HG03575 (cell line): ENCODE results near the gene RPL36.
"Not testable (repeated sequence)": the region's sequence is repeated elsewhere in the genome, so short reads cannot be mapped to it uniquely, and the experiment has no call there.

Source experiments
- ATAC-seq: cut with Tn5 transposase; IDR thresholded peaks from one replicate; pipeline ENCODE4 v1.9.1; 2021; ENCODE audit not compliant: unreplicated experiment, insufficient number of reproducible peaks, low FRiP score; ENCODE audit errors: extremely low read depth

Gene RPL36

DNA sequence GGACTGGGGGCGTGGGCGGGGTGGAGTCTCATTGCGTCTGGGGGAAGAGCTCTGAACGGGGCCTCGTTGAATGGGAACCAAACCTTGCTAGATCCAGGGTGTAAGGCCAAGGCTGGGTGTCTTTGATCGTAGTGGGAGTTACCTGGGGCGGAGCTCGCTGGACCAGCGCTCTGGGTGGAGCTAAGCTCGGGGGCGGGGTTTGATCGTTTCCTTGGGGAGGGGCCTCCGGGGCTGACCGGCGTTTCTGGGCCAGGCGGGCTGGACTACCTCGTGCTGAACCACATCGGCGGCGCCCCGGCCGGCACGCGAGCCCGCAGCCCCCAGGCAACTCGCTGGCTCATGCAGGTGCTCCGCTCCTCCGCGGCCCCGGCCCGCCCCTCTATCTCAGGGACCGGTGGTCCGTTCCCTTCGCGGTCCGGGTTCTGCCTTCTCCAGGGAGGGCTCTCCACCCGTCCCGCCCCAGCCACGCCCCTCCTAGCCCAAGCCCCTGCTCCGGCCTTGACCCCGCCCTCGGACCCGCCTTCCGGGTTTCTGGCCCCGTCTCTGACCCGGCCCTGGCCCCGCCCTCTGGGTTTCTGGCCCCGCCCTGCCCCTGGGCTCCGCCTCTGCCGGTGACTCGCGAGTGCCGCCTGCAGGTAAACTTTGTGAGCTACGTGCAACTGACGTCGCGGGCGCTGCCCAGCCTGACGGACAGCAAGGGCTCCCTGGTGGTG lies 3.3 kb upstream of the RPL36 start:
- no peak for ATAC-seq

DNA sequence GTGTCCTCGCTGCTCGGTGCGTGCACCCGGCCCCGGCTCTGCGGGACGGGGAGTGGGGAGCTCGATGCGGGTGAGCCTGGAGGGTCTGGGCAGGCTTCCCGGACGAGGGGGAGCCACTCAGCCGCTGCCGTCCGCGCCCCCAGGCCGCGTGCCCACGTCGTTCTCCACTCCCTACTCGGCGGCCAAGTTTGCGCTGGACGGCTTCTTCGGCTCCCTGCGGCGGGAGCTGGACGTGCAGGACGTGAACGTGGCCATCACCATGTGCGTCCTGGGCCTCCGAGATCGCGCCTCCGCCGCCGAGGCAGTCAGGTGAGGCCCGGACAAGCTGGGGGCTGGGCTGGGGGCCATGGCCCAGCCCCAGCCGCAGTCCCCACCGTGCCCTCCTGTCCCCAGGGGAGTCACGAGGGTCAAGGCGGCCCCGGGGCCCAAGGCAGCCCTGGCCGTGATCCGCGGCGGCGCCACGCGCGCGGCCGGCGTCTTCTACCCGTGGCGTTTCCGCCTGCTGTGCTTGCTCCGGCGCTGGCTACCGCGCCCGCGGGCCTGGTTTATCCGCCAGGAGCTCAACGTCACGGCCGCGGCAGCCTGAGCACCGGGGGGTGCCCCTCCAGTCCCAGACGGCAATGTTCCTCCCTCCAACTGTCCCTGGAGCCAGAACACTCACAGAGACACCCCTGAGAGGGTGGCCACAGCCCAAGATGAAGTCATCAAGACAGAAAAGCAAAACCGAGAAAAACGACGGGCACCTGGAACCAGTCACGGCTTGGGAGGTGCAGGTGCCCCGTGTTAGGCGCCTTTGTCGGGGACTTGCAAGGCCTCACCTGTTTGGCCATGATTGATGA lies 2.5 kb upstream of the RPL36 start:
- ATAC-seq: no peak

DNA sequence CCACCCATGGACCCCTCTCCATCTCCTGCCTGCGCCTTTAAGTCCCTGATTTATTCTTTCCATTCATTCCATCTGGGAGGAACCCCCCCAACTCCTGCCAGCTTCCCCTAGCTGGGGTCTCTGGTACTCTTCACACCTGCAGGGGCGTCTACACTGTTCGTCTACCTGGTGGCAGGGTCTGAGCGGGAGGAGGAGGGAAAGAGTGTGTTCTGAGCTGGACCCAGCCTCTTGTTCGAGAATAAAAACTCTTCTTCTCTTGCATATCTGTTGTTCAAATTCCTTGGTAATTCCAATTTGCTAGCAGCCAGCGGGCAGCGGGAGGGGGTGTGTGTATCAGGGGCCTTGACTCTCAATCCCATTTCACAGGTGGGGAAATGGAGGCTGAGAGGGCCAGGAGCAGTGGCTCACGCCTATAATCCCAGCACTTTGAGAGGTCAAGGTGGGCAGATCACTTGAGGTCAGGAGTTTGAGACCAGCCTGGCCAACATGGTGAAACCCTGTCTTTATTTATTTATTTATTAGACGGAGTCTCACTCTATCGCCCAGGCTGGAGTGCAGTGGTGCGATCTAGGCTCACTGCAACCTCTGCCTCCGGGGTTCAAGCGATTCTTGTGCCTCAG lies 1.7 kb upstream of the RPL36 start:
- not testable (repeated sequence) for ATAC-seq

DNA sequence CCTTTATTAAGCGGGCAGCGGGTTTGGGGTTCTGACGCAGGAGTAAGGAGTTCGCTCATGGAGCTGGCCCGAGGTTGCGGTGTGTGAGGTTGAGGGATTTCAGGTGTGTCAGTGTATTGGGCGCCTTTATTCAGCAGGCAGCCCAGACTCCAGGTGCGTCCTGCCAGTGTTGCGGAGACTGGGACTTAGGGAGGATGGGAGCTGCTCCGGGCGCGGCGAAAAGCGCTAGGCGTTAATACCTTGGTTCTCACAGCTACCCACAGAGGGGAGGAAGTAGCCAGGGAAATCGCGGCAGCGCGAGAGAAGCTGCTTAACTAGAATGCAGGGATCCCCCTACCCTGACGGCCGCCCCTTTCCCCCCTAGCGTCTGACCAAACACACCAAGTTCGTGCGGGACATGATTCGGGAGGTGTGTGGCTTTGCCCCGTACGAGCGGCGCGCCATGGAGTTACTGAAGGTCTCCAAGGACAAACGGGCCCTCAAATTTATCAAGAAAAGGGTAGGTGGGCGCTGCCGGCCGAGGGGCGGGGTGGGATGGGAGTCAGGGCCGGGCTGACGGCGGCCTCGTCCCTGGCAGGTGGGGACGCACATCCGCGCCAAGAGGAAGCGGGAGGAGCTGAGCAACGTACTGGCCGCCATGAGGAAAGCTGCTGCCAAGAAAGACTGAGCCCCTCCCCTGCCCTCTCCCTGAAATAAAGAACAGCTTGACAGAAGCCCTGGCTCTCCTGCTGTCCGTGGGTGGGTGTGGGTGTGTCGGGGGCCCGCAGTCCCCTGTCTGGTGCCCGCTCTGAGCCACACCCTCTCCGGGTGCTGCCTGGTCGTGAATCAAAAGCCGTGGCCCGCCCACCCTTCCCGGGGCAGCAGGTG lies 1.1 kb downstream of the RPL36 start:
- no peak for ATAC-seq

DNA sequence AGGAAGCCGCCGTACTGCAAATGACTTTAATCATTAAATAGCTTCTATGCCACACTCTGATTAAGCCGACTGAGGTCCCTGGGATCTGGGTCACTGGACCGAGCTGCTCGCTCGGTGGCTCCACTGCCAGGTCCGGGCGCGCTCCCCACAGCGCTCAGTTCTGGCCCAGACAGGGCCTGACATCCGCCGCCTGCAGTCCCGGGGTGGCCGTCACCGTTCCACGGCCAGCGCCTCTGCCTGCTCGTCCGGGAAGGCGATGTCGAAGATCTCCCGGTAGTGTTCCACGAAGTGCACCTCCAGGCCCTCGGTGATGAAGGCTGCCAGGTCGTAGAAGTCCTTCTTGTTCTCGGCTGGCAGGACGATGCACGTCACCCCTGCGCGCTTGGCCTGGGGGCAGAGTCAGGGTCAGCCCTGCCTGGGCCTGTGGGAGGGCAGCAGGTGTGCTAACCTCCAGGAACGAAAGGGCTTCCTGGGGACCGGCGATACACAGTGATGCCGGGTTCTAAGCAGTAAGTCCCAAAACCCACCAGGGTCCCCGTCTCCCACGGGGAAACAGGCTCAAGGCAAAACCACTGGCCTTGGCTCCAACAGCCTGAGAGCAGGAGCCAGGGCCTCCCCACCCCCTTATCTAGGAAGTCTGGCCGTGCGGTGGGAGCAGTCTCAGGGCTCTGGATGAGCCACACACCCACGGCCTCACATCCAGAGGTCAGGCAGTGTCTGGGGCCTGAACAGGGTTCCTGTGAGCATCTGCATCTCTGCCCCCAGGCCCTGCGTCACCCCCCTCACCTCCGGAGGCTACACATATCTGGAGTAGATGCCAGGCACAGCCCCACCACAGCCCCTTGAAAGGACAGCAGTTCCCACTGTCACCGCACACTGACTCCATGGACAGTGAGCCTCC lies 2.0 kb downstream of the RPL36 start:
- ATAC-seq: no peak

DNA sequence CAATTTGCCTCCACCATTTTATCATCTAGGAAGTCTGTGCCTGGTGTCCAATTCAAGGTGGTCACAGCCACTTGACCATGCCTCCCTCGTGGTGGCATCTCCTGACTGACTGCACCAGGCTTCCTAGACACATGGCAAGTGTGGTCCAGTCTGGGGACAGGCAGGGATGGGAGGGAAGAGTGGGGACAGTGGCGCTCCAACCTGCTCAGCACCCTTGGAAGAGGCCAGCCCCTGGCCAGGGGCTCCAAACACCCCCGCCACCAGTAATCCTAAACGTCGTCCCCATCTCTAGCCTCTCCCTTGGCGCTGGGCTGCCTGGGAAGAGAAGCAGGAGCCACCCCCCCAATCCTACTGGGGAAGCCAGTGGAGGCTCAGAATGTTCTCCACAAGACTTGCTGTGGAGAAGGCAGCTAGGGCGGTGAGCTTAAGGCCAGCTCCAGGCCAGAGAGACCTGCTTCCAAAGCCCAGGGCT lies 2.7 kb downstream of the RPL36 start:
- ATAC-seq: no peak

DNA sequence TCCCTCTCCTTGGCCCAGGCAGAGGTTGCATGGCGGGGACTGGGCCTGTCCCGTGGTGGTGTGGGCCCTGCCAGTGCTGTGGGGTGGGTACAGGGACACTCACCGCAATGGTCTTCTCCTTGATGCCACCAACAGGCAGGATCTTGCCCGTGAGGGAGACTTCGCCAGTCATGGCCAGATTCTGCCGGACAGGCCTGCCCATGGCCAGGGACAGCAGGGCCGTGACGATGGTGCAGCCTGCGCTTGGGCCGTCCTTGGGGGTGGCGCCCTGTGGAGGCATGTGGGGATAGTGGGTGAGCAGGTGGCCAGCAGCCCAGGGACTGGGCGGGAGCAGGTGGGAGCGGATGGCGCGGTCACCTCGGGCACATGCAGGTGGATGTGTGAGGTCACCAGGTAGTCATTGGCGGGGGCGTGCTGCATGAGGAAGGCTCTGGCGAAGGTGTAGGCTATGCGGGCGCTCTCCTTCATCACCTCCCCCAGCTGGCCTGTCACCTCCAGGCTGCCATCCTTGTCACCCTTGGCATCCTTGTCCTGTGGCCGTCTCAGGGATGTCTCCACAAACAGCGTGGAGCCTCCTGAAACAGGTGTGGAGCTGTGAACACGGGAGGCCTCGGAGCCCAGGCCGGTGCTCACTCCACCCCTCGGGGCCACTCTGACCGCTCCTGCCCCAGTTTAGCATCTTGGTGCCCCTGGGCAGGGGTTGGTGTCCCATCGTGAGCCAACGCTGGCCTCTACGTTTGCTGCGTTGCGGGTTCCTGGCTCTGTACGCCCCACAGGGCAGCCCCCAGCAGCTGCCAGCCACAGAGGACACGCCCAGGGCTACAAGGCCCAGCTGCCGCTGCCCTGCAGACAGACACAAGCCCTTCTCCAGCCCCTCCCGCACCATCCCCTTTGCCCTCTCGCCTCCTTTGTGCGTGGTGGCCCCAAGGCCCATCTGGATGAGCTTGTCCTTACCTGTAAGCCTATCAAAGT lies 3.4 kb downstream of the RPL36 start:
- no peak for ATAC-seq

DNA sequence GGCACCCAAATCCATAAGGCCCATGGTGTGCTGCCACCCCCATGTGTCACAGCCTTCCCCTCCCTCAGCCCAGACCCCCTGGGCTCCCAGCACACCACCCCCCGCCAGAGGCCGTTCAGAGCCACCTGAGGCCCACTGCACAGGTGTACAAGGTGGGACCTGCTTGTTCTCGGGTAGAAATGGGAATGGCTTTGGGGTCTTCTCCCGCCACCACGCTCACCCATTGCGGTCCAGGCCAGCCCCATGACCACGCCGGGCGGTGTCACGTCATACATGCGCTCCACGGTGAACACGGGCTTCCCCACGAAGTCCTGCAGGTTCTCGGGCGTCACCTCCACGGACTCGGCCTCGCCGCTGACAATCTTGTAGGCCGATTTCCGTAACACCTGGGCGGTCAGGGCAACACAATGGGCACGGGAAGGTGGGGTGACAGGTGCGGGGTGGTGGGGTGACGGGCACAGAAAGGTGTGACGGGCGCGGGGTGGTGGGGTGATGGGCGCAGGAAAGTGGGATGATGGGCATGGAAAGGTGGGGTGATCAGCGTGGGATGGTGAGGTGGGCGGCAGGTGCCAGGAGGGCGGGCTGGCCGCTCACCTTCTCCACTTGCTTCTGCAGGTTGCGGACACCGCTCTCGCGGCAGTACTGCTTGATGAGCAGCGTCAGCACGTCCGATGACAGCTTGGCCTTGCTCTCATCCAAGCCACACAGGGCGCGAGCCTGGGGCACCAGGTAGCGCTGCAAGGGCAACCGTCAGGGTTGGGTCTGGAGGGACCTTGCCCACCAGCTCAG lies 4.3 kb downstream of the RPL36 start:
- no peak for ATAC-seq

DNA sequence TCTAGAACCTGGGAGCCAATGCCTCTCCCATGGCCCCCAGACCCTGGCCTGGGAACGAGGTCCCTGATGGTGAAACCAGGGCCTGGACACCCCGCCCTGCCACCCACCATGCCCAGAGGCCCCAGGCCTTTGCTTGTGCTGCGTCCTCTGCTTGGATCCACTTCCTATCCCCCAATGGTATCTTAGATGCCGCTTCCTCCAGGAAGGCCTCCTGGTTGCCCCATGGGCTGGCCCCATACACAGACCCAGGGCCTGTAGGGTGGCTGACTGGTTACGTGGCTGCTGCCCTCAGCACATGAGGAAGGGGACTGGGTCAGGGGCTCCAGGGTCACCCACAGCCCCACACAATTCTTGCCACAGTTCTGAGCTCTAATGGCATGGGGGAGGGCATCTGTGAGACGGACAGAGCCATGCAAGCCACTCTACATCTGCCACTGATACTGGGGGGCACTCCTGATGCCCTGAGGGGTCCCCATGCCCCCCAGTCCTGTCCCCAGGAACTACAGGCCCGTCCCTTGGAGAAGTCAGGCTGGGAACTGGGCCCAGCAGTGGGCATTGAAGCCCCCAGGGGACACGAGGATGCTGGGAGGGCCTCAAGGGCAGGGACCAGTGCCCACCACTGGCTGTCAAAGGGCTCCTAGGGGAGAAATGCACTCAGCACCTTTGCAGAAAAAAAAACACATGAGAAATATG lies 5.0 kb downstream of the RPL36 start:
- ATAC-seq: no peak

DNA sequence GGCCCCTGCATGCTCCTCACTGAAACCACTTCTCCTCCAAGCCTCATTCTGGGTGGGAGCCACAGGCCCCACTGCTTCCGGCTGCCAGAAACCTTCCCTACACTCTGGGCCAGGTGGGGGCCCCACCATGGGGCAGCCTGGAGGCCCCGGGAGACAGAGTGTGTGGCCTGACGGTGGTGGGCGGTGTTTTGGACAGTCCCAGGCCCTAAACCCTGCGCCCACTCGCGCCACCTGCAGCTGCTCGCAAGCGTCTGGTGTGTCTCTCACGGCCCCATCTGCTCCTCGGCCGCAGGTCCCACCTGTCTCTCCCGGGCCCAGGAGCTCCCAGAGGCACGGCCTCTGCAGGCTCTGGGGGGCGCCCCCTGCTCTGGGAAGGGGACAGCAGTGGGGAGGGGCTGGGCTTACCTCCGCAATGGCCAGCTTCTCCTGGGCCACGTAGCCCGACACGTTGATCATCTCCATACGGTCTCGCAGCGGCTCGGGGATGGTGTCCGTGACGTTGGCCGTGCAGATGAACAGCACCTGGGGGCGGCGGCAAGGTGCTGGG lies 5.6 kb downstream of the RPL36 start:
- ATAC-seq: no peak

DNA sequence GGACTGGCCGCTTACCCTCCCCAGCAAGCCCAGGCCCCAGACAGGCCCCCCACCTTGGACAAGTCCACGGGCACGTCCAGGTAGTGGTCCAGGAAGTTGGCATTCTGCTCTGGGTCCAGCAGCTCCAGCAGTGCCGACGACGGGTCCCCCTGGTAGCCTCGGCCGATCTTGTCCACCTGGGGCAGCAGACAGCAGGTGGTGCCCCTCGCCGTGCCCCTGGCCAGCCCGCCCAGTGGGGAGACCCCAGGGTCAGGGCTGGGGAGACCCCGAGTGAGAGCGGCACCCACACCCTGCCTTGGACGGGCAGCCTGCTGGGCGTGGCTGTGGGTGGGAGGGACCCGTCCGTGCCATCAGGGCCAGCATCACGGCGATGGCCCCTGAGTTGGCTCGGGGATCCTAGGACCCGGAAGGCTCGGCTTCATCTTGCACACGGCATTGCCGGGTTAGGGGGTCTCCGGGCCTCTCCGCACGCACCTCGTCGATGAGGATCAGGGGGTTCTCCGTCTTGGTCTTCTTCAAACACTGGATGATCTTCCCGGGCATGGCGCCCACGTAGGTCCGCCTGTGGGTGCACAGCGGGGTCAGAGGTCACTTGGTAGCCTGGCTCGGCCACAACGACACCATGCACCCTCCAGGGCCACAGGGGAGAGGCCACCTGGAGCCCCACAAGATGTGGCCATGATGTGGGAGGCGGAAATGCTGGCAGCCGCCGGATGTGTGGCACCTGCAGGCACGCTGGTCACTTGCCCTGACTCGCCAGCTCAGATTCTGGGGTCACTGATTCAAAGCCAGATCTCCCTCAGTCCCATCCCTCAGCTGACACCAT lies 6.3 kb downstream of the RPL36 start:
- no peak for ATAC-seq

DNA sequence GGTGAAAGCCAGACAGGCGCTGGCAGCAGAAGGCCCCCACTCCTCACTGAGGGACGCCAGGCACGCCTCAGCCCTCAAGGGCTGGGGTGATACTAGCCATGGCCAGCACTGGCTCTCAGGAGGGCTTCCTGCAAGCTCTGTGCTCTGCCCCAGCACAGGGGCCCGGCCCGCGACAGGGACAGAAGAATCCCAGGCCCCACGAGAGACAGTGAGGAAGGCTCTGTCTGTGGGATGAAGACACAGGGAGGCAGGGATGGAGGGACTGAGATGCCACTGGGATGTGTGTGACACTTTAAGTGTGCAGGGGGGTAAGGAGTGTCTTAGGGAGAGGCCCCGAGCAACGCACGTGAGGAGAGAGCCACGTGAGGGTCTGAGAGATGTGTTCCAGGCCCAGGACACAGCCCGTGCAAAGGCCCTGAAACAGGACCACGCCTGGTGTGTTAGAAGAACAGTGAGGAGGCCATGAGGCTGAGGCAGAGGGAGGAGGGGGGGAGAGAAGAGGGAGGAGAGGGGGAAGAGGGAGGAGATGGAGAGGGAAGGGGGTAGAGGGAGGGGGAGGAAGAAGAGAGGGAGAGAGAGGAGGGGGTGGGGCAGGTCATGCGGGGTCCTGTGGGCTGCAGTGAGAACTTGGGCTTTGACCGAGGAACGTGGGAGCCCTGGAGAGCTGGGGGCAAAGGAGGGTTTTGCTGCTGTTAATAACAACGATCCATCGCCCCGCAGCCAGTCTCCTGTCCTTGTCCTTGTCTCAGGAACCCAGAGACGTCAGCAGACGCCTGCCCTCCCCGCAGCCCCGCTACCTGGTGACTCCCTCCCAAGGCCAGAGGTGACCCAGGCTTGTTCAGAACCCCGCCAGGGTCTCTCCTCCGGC lies 7.2 kb downstream of the RPL36 start:
- no peak for ATAC-seq

DNA sequence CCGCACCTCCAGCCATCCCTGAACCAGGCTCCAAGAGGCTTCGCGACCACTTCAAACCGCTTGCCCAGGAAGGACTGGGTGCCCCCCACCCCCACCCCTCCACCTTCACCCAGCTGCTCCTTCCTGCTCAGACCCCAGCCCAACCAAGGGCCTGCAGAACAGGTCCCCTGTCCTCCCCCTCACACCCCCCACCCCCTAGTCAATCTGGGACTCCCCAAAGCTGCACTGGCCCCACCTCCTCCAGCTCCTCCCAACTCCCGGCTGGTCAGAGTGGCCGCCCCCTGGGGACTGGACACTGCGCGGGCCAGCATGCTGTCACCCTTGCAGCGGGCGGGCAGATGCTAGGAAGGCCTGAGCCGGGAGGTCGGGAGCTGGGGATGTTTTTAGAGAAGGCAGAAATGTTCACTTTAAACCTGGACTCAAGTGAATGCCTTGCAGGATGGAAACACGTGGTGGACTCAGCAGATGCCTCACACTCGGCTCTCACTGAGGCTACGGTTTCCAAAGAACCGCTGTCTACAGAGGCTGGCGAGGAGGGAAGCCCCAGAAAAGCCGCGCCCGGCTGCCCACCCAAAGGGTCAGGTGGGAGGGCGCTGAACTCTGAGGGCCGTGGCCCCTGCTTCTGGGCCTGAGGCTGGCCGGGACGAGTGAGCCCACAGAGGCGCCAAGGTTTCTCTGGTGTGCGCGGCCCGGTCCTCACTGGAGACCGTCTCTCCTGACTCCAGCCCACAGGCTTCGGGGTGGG lies 8.0 kb downstream of the RPL36 start:
- no peak for ATAC-seq
